ENCODE measurements around the gene RNF150. TPM values are rescaled to one million over a fixed set of nuclear protein-coding genes. Genes with fewer than 3 reads are reported as not detected.

Gene RNF150
- total RNA-seq, 1 experiment from 2014 or later = 2.7 TPM

DNA sequence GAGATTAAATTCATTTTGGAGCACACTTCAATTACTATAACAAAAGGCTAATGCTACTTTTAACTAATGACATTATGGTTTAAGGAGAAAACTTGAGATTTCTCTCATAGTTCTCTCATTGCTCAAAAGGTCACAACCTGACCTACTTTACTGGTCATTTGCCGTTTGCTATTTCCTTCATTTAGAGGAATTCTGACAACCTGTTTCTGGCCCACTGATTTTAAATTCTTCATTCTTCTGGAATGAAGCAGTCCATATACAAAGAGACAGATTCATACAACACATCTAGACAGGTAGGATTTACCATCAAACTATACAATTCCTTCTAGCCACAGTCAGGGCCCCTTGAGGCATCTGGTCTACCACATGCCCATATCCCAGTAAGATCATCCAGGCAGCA is 14.2 kb downstream of the RNF150 start:
- H3K36me3 ChIP-seq (ENCODE audit: insufficient read depth, low read length, poor library complexity, severe bottlenecking) = no peaks in the 10 kb centered on the region
- no peak overlapping the region for H3K27ac ChIP-seq (ENCODE audit: low read depth, low read length, poor library complexity, severe bottlenecking)
- no peaks in the 10 kb centered on the region for H3K4me1 ChIP-seq (ENCODE audit: insufficient read depth, low read length, poor library complexity, severe bottlenecking)
- ChIA-PET CTCF (no interaction called here), POLR2A (ENCODE audit: low non-redundant PET) (no interaction called here)
- DNase-seq (ENCODE audit: low spot score) = no peak
- no peak overlapping the region for H3K4me3 ChIP-seq (ENCODE audit: low read depth, low read length, poor library complexity, severe bottlenecking)
- no peaks in the 10 kb centered on the region for H3K9me3 ChIP-seq (ENCODE audit: low read depth, low read length, poor library complexity, severe bottlenecking)
- intact Hi-C loops (cut with micrococcal nuclease; ENCODE audit: unreplicated experiment) = no loop called here
- TF ChIP-seq CTCF (conservative IDR thresholded peaks at IDR 0.05; ENCODE audit: low read depth, low read length) (no peak), EZH2 (IDR thresholded peaks at IDR 0.05; ENCODE audit: borderline replicate concordance, low read depth, low read length, poor library complexity, severe bottlenecking) (no peak)
- BruUV-seq (replicated peaks) = no TSS peak
- H3K27me3 ChIP-seq (replicated peaks; ENCODE audit: insufficient read depth, low read depth, low read length, poor library complexity) = no peaks in the 10 kb centered on the region

GRCh38 chr4:141118381-141118780 is 14.9 kb downstream of the RNF150 start:
- no TSS peak for BruUV-seq (replicated peaks)
- Histone ChIP-seq H3K27me3 (replicated peaks; ENCODE audit: insufficient read depth, low read depth, low read length, poor library complexity) (no peaks in the 10 kb centered on the region), H3K4me3 (ENCODE audit: low read depth, low read length, poor library complexity, severe bottlenecking) (no peak overlapping the region), H3K9me3 (ENCODE audit: low read depth, low read length, poor library complexity, severe bottlenecking) (no peaks in the 10 kb centered on the region), H3K4me1 (ENCODE audit: insufficient read depth, low read length, poor library complexity, severe bottlenecking) (no peaks in the 10 kb centered on the region), H3K36me3 (ENCODE audit: insufficient read depth, low read length, poor library complexity, severe bottlenecking) (no peaks in the 10 kb centered on the region), H3K27ac (ENCODE audit: low read depth, low read length, poor library complexity, severe bottlenecking) (no peak overlapping the region)
- POLR2A ChIA-PET (ENCODE audit: low non-redundant PET) = no interaction called here
- TF ChIP-seq CTCF (conservative IDR thresholded peaks at IDR 0.05; ENCODE audit: low read depth, low read length) = no peak
- no peak for TF ChIP-seq EZH2 (IDR thresholded peaks at IDR 0.05; ENCODE audit: borderline replicate concordance, low read depth, low read length, poor library complexity, severe bottlenecking)
- no peak for DNase-seq (ENCODE audit: low spot score)
- CTCF ChIA-PET = no interaction called here
- intact Hi-C loops (cut with micrococcal nuclease; ENCODE audit: unreplicated experiment) = no loop called here

GRCh38 chr4:141117935-141118334 is 15.3 kb downstream of the RNF150 start:
- no peak for DNase-seq (ENCODE audit: low spot score)
- intact Hi-C loops (cut with micrococcal nuclease; ENCODE audit: unreplicated experiment) = no loop called here
- H3K4me1 ChIP-seq (ENCODE audit: insufficient read depth, low read length, poor library complexity, severe bottlenecking) = no peaks in the 10 kb centered on the region
- no peaks in the 10 kb centered on the region for H3K36me3 ChIP-seq (ENCODE audit: insufficient read depth, low read length, poor library complexity, severe bottlenecking)
- POLR2A ChIA-PET (ENCODE audit: low non-redundant PET) = no interaction called here
- H3K4me3 ChIP-seq (ENCODE audit: low read depth, low read length, poor library complexity, severe bottlenecking) = no peak overlapping the region
- H3K9me3 ChIP-seq (ENCODE audit: low read depth, low read length, poor library complexity, severe bottlenecking) = no peaks in the 10 kb centered on the region
- no peak for TF ChIP-seq CTCF (conservative IDR thresholded peaks at IDR 0.05; ENCODE audit: low read depth, low read length)
- no peak for TF ChIP-seq EZH2 (IDR thresholded peaks at IDR 0.05; ENCODE audit: borderline replicate concordance, low read depth, low read length, poor library complexity, severe bottlenecking)
- H3K27me3 ChIP-seq (replicated peaks; ENCODE audit: insufficient read depth, low read depth, low read length, poor library complexity) = no peaks in the 10 kb centered on the region
- no TSS peak for BruUV-seq (replicated peaks)
- no peak overlapping the region for H3K27ac ChIP-seq (ENCODE audit: low read depth, low read length, poor library complexity, severe bottlenecking)
- CTCF ChIA-PET = no interaction called here

Measured in A673 (cell line).